ENCODE measurements around the gene PDE10A.

The PDE10A gene

GRCh38 chr6:165704045-165704748 is 41.2 kb upstream of the PDE10A start:
- TF ChIP-seq TAF1 (IDR thresholded peaks at IDR 0.05; ENCODE audit: borderline replicate concordance, insufficient read depth, low read length): no peak
- no peak for TF ChIP-seq REST (IDR thresholded peaks at IDR 0.05; ENCODE audit: insufficient read depth in 1 of 2, low read depth in 2 of 2, low read length in 2 of 2)
- no peak for TF ChIP-seq FOXP2 (optimal IDR thresholded peaks at IDR 0.05; ENCODE audit: borderline replicate concordance, extremely low read depth, extremely low read length, insufficient read depth)
- no peak for TF ChIP-seq SIN3A (IDR thresholded peaks at IDR 0.05; ENCODE audit: borderline replicate concordance, insufficient read depth, low read length)
- TF ChIP-seq POLR2AphosphoS5 (IDR thresholded peaks at IDR 0.05; ENCODE audit: low read depth, low read length): no peak

GRCh38 chr6:165702669-165703068 is 39.6 kb upstream of the PDE10A start:
- TF ChIP-seq FOXP2 (optimal IDR thresholded peaks at IDR 0.05; ENCODE audit: borderline replicate concordance, extremely low read depth, extremely low read length, insufficient read depth): no peak
- no peak for TF ChIP-seq POLR2AphosphoS5 (IDR thresholded peaks at IDR 0.05; ENCODE audit: low read depth, low read length)
- no peak for TF ChIP-seq TAF1 (IDR thresholded peaks at IDR 0.05; ENCODE audit: borderline replicate concordance, insufficient read depth, low read length)
- no peak for TF ChIP-seq REST (IDR thresholded peaks at IDR 0.05; ENCODE audit: insufficient read depth in 1 of 2, low read depth in 2 of 2, low read length in 2 of 2)
- no peak for TF ChIP-seq SIN3A (IDR thresholded peaks at IDR 0.05; ENCODE audit: borderline replicate concordance, insufficient read depth, low read length)

- TF ChIP-seq TAF1 (IDR thresholded peaks at IDR 0.05; ENCODE audit: borderline replicate concordance, insufficient read depth, low read length) (no peak), REST (IDR thresholded peaks at IDR 0.05; ENCODE audit: insufficient read depth in 1 of 2, low read depth in 2 of 2, low read length in 2 of 2) (no peak), SIN3A (IDR thresholded peaks at IDR 0.05; ENCODE audit: borderline replicate concordance, insufficient read depth, low read length) (no peak), FOXP2 (optimal IDR thresholded peaks at IDR 0.05; ENCODE audit: borderline replicate concordance, extremely low read depth, extremely low read length, insufficient read depth) (no peak), POLR2AphosphoS5 (IDR thresholded peaks at IDR 0.05; ENCODE audit: low read depth, low read length) (no peak)
These were observed 38.7 kb upstream of the PDE10A start for GRCh38 chr6:165701564-165702354.

GRCh38 chr6:165701005-165701404 is 38.0 kb upstream of the PDE10A start:
- TF ChIP-seq SIN3A (IDR thresholded peaks at IDR 0.05; ENCODE audit: borderline replicate concordance, insufficient read depth, low read length) (no peak), POLR2AphosphoS5 (IDR thresholded peaks at IDR 0.05; ENCODE audit: low read depth, low read length) (no peak), TAF1 (IDR thresholded peaks at IDR 0.05; ENCODE audit: borderline replicate concordance, insufficient read depth, low read length) (no peak), FOXP2 (optimal IDR thresholded peaks at IDR 0.05; ENCODE audit: borderline replicate concordance, extremely low read depth, extremely low read length, insufficient read depth) (no peak), REST (IDR thresholded peaks at IDR 0.05; ENCODE audit: insufficient read depth in 1 of 2, low read depth in 2 of 2, low read length in 2 of 2) (no peak)

All from PFSK-1 (cell line).